Suprapubic skin (tissue), 3 donors: ENCODE measurements around the gene GAB3.

Source experiments
- CTCF ChIP-seq, 2 donors: fragments of 200-600 bp in 1 of 2; fragments of 450-650 bp in 1 of 2; sonication (generic) in 1 of 2; IDR thresholded peaks; one replicate each; pipeline ENCODE4 v1.5.1; 2016 to 2019; ENCODE audit warnings: antibody characterized with exemption in 2 of 2, mild to moderate bottlenecking in 1 of 2, moderate library complexity in 1 of 2
- POLR2A ChIP-seq, 2 donors: fragments of 450-650 bp; IDR thresholded peaks; one replicate each; pipeline ENCODE4 v1.6.1; 2017; ENCODE audit warnings: antibody characterized with exemption in 2 of 2, mild to moderate bottlenecking in 2 of 2, moderate library complexity in 2 of 2

GRCh38 chrX:154724993-154725756 lies 25.7 kb downstream of the GAB3 start:
- no peak for TF ChIP-seq POLR2A (IDR thresholded peaks at IDR 0.05)
- TF ChIP-seq CTCF (IDR thresholded peaks at IDR 0.05) = no peak
